Esophagus muscularis mucosa (tissue), 4 donors: Measurements from ENCODE around the gene CYP4F22.

ENCODE experiments used
- EP300 ChIP-seq: sonication (generic); formaldehyde crosslinking; IDR thresholded peaks from one replicate; pipeline ENCODE4 v1.6.1; 2017; ENCODE audit warnings: antibody characterized with exemption
- POLR2A ChIP-seq: fragments of 450-650 bp; IDR thresholded peaks from one replicate; pipeline ENCODE4 v1.6.1; 2017; ENCODE audit warnings: antibody characterized with exemption, moderate library complexity, mild to moderate bottlenecking, low read depth
- POLR2AphosphoS5 ChIP-seq, 2 donors: sonication (generic); formaldehyde crosslinking; IDR thresholded peaks; one replicate each; pipeline ENCODE4 v1.6.1; 2017; ENCODE audit warnings: antibody characterized with exemption in 2 of 2
- TF ChIP-seq, protein P1 (sequence below), 3 experiments: fragments of 200-600 bp in 2 of 3; fragments of 450-650 bp in 1 of 3; sonication (generic) in 2 of 3; IDR thresholded peaks; one replicate each; pipeline ENCODE4 v1.5.1; 2017 to 2019; ENCODE audit warnings: antibody characterized with exemption in 3 of 3, mild to moderate bottlenecking in 2 of 3, moderate library complexity in 1 of 3

DNA sequence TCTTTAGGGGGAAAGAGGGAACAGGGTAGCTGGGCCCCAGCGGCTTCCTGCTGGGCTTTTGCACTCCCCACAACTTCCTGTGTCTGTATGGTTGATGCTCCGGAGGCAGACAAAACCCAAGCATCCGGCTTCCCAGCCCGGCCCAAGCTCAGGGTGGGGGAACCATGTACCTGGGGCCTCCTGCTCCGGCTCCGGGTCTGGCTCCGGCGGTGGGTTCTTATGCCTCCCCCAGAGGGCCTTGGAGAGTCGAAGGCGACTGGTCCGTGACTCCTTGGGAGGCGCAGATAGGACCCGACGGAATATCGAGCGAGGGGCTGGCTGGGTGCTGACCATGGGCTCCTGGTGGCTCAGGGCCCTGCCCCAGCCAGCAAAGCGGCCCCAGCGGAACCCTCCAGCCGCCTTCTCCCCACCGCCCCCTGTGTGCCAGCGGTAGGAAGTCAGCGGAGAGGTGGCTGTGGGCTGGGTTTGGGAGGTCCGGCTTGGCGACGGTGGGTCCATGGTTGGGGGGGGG, 44.4 kb upstream of the CYP4F22 start:
- TF ChIP-seq POLR2A = no peak
- TF ChIP-seq, protein P1, sequence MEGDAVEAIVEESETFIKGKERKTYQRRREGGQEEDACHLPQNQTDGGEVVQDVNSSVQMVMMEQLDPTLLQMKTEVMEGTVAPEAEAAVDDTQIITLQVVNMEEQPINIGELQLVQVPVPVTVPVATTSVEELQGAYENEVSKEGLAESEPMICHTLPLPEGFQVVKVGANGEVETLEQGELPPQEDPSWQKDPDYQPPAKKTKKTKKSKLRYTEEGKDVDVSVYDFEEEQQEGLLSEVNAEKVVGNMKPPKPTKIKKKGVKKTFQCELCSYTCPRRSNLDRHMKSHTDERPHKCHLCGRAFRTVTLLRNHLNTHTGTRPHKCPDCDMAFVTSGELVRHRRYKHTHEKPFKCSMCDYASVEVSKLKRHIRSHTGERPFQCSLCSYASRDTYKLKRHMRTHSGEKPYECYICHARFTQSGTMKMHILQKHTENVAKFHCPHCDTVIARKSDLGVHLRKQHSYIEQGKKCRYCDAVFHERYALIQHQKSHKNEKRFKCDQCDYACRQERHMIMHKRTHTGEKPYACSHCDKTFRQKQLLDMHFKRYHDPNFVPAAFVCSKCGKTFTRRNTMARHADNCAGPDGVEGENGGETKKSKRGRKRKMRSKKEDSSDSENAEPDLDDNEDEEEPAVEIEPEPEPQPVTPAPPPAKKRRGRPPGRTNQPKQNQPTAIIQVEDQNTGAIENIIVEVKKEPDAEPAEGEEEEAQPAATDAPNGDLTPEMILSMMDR (IDR thresholded peaks at IDR 0.05) = no peak
- TF ChIP-seq EP300 = no peak
- no peak for TF ChIP-seq POLR2AphosphoS5 (IDR thresholded peaks at IDR 0.05)
